H1 (cell line): ENCODE measurements around the gene CEP72. TPM values are rescaled to one million over a fixed set of nuclear protein-coding genes. Genes with fewer than 3 reads are reported as not detected.

ENCODE experiments used
- BRCA1 ChIP-seq: IDR thresholded peaks from 2 replicates; pipeline ENCODE4 v1.6.1; 2012; ENCODE audit warnings: low read depth, low read length, improper control_type of control experiment
- CBX5 ChIP-seq: fragments of 300-800, 300-1000 bp; sonication (generic); IDR thresholded peaks from 2 replicates; pipeline ENCODE4 v1.7.1; 2016; ENCODE audit warnings: antibody characterized with exemption, low read length, low read depth
- CHD1 ChIP-seq: IDR thresholded peaks from 2 replicates; pipeline ENCODE4 v1.6.1; 2012; ENCODE audit warnings: low read depth, low read length, improper control_type of control experiment
- NRF1 ChIP-seq: IDR thresholded peaks from 2 replicates; pipeline ENCODE4 v1.6.1; 2011; ENCODE audit warnings: mild to moderate bottlenecking, low read depth, low read length, improper control_type of control experiment
- RAD21 ChIP-seq, 2 experiments: IDR thresholded peaks in 1 of 2; conservative IDR thresholded peaks in 1 of 2; 2 replicates each; pipeline ENCODE4 v1.6.1; 2011; ENCODE audit warnings: low read depth in 2 of 2, low read length in 2 of 2, improper control_type of control experiment in 1 of 2, inconsistent platforms in 1 of 2, mild to moderate bottlenecking in 1 of 2, moderate library complexity in 1 of 2
- RFX5 ChIP-seq: IDR thresholded peaks from 2 replicates; pipeline ENCODE4 v1.6.1; 2011; ENCODE audit warnings: low read depth, low read length, improper control_type of control experiment, borderline replicate concordance
- SIRT6 ChIP-seq: IDR thresholded peaks from one replicate; pipeline ENCODE4 v1.7.1; 2012; ENCODE audit warnings: low read length, inconsistent platforms
- SUZ12 ChIP-seq: fragments of 200-600 bp; sonication (generic); IDR thresholded peaks from 2 replicates; pipeline ENCODE4 v1.6.1; 2012; ENCODE audit warnings: mild to moderate bottlenecking, inconsistent platforms, low read length, moderate library complexity, mixed read lengths
- polyA plus RNA-seq, 7 experiments: library from polyadenylated mRNA; depleted of rRNA in 3 of 7; stranded (reverse) in 5 of 7; unstranded in 2 of 7; fragments of >200 nt in 5 of 7; fragments of 200-250 nt in 2 of 7; gene quantifications; 1 replicate in 5 of 7; 2 replicates in 1 of 7; 4 replicates in 1 of 7; pipeline versions ENCODE4 v1.2.1 to v1.2.3, GENCODE V29; 2011 to 2013; ENCODE audit warnings: missing spikeins in 2 of 7, mixed read lengths in 2 of 7
- total RNA-seq: library from RNA; stranded (reverse); fragmentation: NEBNext Ultra II Directional; extraction: Animal tissue kit (Norgen Biotek cat#: 25700); gene quantifications from 2 replicates; pipeline ENCODE4 v1.2.1, GENCODE V29; 2021
- TF ChIP-seq, protein P1 (sequence below), 3 experiments: IDR thresholded peaks; 1 replicate in 2 of 3; 2 replicates in 1 of 3; pipeline versions ENCODE4 v1.5.1 to v1.6.1; 2011; ENCODE audit warnings: low read length in 3 of 3, mild to moderate bottlenecking in 3 of 3, inconsistent platforms in 2 of 3, low read depth in 1 of 3, moderate library complexity in 1 of 3; ENCODE audit not compliant: insufficient read depth in 1 of 3; ENCODE audit errors: control extremely low read depth in 1 of 3
- TF ChIP-seq, protein P2 (sequence below): IDR thresholded peaks from 2 replicates; pipeline ENCODE4 v1.6.1; 2012; ENCODE audit warnings: inconsistent platforms

CEP72 gene
- total and polyA plus RNA-seq, 2 of the 8 experiments (the other 6 are each of a cell fraction or from before 2014, with no cell fraction given), result 13.1 to 19.6 TPM

DNA sequence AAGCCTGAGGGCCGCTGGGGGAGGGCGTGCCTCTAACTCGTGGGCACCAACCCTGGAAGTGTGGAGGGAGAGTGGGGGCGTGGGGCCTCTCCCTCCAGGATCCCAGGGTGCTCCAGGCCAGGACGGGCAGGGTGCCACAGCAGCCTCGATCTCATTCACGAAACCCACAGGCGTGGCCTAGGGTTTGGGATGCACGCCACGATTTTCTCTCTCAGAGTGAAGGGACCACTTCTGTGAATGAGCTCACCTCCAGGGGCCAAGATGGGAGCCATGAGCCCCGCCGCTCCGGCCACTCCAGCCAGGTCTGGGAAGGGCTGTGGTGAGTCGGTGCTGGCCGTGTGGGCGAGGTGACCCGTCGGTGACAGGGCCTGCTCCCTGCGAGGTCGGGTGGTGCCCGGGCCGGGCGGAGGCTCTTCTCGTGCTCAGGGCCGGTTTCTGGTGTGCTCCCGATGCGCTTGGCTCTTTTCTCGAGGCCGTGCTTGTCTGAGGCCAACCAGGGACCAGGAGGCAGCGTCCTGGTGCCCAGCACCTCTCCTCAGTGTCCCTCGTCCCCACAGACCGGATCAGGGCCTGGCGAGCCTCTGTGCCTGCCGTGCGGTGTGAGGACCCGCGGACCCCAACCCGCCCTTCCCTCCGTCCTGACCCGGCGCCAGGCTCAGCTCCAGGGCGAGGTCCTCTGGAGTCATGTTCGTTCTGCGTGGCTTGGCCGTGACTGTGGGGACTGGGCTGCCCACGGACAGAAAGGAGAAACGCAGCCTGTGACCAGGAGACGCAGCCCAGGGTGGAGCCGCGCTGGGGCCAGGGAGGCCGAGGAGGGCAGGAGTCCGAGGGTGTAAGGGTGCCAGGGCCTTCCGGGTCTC is 50.0 kb downstream of the CEP72 start (continued):
- TF ChIP-seq, protein P1, sequence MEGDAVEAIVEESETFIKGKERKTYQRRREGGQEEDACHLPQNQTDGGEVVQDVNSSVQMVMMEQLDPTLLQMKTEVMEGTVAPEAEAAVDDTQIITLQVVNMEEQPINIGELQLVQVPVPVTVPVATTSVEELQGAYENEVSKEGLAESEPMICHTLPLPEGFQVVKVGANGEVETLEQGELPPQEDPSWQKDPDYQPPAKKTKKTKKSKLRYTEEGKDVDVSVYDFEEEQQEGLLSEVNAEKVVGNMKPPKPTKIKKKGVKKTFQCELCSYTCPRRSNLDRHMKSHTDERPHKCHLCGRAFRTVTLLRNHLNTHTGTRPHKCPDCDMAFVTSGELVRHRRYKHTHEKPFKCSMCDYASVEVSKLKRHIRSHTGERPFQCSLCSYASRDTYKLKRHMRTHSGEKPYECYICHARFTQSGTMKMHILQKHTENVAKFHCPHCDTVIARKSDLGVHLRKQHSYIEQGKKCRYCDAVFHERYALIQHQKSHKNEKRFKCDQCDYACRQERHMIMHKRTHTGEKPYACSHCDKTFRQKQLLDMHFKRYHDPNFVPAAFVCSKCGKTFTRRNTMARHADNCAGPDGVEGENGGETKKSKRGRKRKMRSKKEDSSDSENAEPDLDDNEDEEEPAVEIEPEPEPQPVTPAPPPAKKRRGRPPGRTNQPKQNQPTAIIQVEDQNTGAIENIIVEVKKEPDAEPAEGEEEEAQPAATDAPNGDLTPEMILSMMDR (IDR thresholded peaks at IDR 0.05; ENCODE audit: control extremely low read depth in 1 of 3, insufficient read depth in 1 of 3, low read depth in 1 of 3, low read length in 3 of 3), result no peak
- TF ChIP-seq, protein P2, sequence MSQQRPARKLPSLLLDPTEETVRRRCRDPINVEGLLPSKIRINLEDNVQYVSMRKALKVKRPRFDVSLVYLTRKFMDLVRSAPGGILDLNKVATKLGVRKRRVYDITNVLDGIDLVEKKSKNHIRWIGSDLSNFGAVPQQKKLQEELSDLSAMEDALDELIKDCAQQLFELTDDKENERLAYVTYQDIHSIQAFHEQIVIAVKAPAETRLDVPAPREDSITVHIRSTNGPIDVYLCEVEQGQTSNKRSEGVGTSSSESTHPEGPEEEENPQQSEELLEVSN, result no peak
- no peak for TF ChIP-seq CBX5
- no peak for TF ChIP-seq SUZ12
- no peak for TF ChIP-seq CHD1
- TF ChIP-seq SIRT6, result no peak
- no peak for TF ChIP-seq BRCA1
- no peak for TF ChIP-seq RFX5
- no peak for TF ChIP-seq NRF1
- TF ChIP-seq RAD21 (IDR thresholded peaks at IDR 0.05 in 1 of 2, conservative IDR thresholded peaks at IDR 0.05 in 1 of 2; ENCODE audit: low read depth in 2 of 2, low read length in 2 of 2), result no peak
